ENCODE data around the gene ZMAT3. TPM values are rescaled to one million over a fixed set of nuclear protein-coding genes. Genes with fewer than 3 reads are reported as not detected.

Gene ZMAT3
- total and polyA plus RNA-seq, 2 of the 13 experiments (the other 11 are each of a cell fraction or from before 2014, with no cell fraction given) = 11.4 to 11.7 TPM

- TF ChIP-seq, protein P1, sequence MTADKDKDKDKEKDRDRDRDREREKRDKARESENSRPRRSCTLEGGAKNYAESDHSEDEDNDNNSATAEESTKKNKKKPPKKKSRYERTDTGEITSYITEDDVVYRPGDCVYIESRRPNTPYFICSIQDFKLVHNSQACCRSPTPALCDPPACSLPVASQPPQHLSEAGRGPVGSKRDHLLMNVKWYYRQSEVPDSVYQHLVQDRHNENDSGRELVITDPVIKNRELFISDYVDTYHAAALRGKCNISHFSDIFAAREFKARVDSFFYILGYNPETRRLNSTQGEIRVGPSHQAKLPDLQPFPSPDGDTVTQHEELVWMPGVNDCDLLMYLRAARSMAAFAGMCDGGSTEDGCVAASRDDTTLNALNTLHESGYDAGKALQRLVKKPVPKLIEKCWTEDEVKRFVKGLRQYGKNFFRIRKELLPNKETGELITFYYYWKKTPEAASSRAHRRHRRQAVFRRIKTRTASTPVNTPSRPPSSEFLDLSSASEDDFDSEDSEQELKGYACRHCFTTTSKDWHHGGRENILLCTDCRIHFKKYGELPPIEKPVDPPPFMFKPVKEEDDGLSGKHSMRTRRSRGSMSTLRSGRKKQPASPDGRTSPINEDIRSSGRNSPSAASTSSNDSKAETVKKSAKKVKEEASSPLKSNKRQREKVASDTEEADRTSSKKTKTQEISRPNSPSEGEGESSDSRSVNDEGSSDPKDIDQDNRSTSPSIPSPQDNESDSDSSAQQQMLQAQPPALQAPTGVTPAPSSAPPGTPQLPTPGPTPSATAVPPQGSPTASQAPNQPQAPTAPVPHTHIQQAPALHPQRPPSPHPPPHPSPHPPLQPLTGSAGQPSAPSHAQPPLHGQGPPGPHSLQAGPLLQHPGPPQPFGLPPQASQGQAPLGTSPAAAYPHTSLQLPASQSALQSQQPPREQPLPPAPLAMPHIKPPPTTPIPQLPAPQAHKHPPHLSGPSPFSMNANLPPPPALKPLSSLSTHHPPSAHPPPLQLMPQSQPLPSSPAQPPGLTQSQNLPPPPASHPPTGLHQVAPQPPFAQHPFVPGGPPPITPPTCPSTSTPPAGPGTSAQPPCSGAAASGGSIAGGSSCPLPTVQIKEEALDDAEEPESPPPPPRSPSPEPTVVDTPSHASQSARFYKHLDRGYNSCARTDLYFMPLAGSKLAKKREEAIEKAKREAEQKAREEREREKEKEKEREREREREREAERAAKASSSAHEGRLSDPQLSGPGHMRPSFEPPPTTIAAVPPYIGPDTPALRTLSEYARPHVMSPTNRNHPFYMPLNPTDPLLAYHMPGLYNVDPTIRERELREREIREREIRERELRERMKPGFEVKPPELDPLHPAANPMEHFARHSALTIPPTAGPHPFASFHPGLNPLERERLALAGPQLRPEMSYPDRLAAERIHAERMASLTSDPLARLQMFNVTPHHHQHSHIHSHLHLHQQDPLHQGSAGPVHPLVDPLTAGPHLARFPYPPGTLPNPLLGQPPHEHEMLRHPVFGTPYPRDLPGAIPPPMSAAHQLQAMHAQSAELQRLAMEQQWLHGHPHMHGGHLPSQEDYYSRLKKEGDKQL (CRISPR knock-in tag; IDR thresholded peaks at IDR 0.05; ENCODE audit: low read depth) = no peak
- TF ChIP-seq ZNF784 (CRISPR knock-in tag; IDR thresholded peaks at IDR 0.05; ENCODE audit: borderline replicate concordance) (no peak), ASH2L (IDR thresholded peaks at IDR 0.05; ENCODE audit: insufficient read length, low read depth, low read length) (no peak), ZNF510 (CRISPR knock-in tag; IDR thresholded peaks at IDR 0.05; ENCODE audit: low read depth) (no peak)
Observed at GRCh38 chr3:179036226-179036625, 35.4 kb downstream of the ZMAT3 start (continued).

- no peak overlapping the region for H3K9ac ChIP-seq (ENCODE audit: insufficient read depth, low read depth, low read length)
- in situ Hi-C loops (cut with HindIII; ENCODE audit: extremely low pct_ligation_motif_present, low pct_unique_long_range_greater_than_20kb) = no loop called here
- H3K4me3 ChIP-seq (replicated peaks in 1 of 3; ENCODE audit: insufficient read depth in 1 of 3, low read depth in 2 of 3, low read length in 3 of 3) = no peak overlapping the region
- CTCF ChIA-PET (ENCODE audit: low intra/inter-chr PET ratio, low total read pairs) = no interaction called here
- H4K20me1 ChIP-seq (ENCODE audit: insufficient read depth, low read length) = no peaks in the 10 kb centered on the region
- FAIRE-seq (no peak), DNase-seq (ENCODE audit: low spot score) (no peak), ATAC-seq (no peak)
- intact Hi-C loops (cut with micrococcal nuclease; ENCODE audit: unreplicated experiment) = no loop called here
- peaks cover 38% of the 10 kb centered on the region for H3K79me2 ChIP-seq (ENCODE audit: insufficient read depth, low read length)
- BruUV-seq (replicated peaks) = no TSS peak
- POLR2A ChIA-PET = no interaction called here
- no peaks in the 10 kb centered on the region for H3K9me3 ChIP-seq (ENCODE audit: low read length)
- H3K27me3 ChIP-seq (ENCODE audit: control insufficient read depth in 1 of 2, insufficient read depth in 2 of 2, low read length in 2 of 2) = no peaks in the 10 kb centered on the region
- 96% methylated on average over 3 of the region's 3 CpGs for WGBS (ENCODE audit: low lambda C conversion rate)
- H2AFZ ChIP-seq (ENCODE audit: low read length) = no peak overlapping the region
- H3K4me2 ChIP-seq (ENCODE audit: low read depth, low read length) = no peak overlapping the region
- H3K4me1 ChIP-seq (ENCODE audit: insufficient read depth, low read length) = peaks cover 25% of the 10 kb centered on the region
- peaks cover 0 to 1% of the 10 kb centered on the region in 2 experiments; a peak in 1 of 5 replicates for H3K36me3 ChIP-seq (replicated peaks in 1 of 2; ENCODE audit: control insufficient read depth in 1 of 2, insufficient read depth in 2 of 2, low read length in 2 of 2)
- H3K27ac ChIP-seq (ENCODE audit: extremely low read length, insufficient read depth, low read length) = no peak overlapping the region
- TF ChIP-seq ARID2 (CRISPR knock-in tag; IDR thresholded peaks at IDR 0.05; ENCODE audit: borderline replicate concordance) (no peak), THRA (CRISPR knock-in tag; IDR thresholded peaks at IDR 0.05; ENCODE audit: borderline replicate concordance) (no peak), ZNF749 (CRISPR knock-in tag; IDR thresholded peaks at IDR 0.05; ENCODE audit: borderline replicate concordance) (no peak), HNRNPLL (IDR thresholded peaks at IDR 0.05; ENCODE audit: low read depth, low read length, poor library complexity, severe bottlenecking) (no peak), SMYD3 (CRISPR knock-in tag; IDR thresholded peaks at IDR 0.05) (no peak), EHMT2 (IDR thresholded peaks at IDR 0.05; ENCODE audit: borderline replicate concordance, low read depth, low read length) (no peak), ZNF589 (CRISPR knock-in tag; conservative IDR thresholded peaks at IDR 0.05) (no peak), RORA (CRISPR knock-in tag; IDR thresholded peaks at IDR 0.05) (no peak)
- TF ChIP-seq, protein P2, sequence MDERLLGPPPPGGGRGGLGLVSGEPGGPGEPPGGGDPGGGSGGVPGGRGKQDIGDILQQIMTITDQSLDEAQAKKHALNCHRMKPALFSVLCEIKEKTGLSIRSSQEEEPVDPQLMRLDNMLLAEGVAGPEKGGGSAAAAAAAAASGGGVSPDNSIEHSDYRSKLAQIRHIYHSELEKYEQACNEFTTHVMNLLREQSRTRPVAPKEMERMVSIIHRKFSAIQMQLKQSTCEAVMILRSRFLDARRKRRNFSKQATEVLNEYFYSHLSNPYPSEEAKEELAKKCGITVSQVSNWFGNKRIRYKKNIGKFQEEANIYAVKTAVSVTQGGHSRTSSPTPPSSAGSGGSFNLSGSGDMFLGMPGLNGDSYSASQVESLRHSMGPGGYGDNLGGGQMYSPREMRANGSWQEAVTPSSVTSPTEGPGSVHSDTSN (CRISPR knock-in tag; IDR thresholded peaks at IDR 0.05) = no peak
Observed at GRCh38 chr3:179035232-179035631, 36.4 kb downstream of the ZMAT3 start.
